Central memory CD4-positive, alpha-beta T cell (primary cell): ENCODE measurements around the gene ARHGEF19.
"Not testable (repeated sequence)": the region's sequence is repeated elsewhere in the genome, so short reads cannot be mapped to it uniquely, and the experiment has no call there.

Source experiments
- DNase-seq: peaks from one replicate; pipeline ENCODE4 v3.0.0; 2022

ARHGEF19 gene

GRCh38 chr1:16163608-16164212, 48.7 kb downstream of the ARHGEF19 start:
- DNase-seq = not testable (repeated sequence)

- peak; percentile 72 for DNase-seq
Measured at GRCh38 chr1:16162163-16162822, 50.2 kb downstream of the ARHGEF19 start.

GRCh38 chr1:16161717-16162116, 50.7 kb downstream of the ARHGEF19 start:
- no peak for DNase-seq

GRCh38 chr1:16158993-16159831, 53.2 kb downstream of the ARHGEF19 start:
- DNase-seq = no peak

GRCh38 chr1:16158025-16158424, 54.4 kb downstream of the ARHGEF19 start:
- DNase-seq = peak; percentile 73

- DNase-seq = no peak
Measured at GRCh38 chr1:16156848-16157495, 55.5 kb downstream of the ARHGEF19 start.

GRCh38 chr1:16155537-16156410, 56.7 kb downstream of the ARHGEF19 start, which contains the start of gene EPHA2:
Gene EPHA2, minus strand, starts transcription at chr1:16156069. Its CDS starts 137 bp downstream, at chr1:16155932.
- DNase-seq = no peak

- DNase-seq = no peak
Measured at GRCh38 chr1:16153999-16154673, 58.3 kb downstream of the ARHGEF19 start.

- no peak for DNase-seq
Measured at GRCh38 chr1:16153096-16153998, 59.1 kb downstream of the ARHGEF19 start.

GRCh38 chr1:16152481-16153087, 59.9 kb downstream of the ARHGEF19 start:
- DNase-seq = no peak

GRCh38 chr1:16151995-16152384, 60.5 kb downstream of the ARHGEF19 start:
- DNase-seq = no peak

- no peak for DNase-seq
Measured at GRCh38 chr1:16151196-16151994, 61.1 kb downstream of the ARHGEF19 start.

- DNase-seq = no peak
Measured at GRCh38 chr1:16150508-16150907, 61.9 kb downstream of the ARHGEF19 start.

- no peak for DNase-seq
Measured at GRCh38 chr1:16149702-16150488, 62.6 kb downstream of the ARHGEF19 start.

- no peak for DNase-seq
Measured at GRCh38 chr1:16149146-16149545, 63.3 kb downstream of the ARHGEF19 start.

GRCh38 chr1:16148329-16149092, 63.9 kb downstream of the ARHGEF19 start:
- DNase-seq = no peak
